ENCODE results near the gene NCAM2.

NCAM2 gene

GRCh38 chr21:21203822-21204339 is 205.7 kb downstream of the NCAM2 start:
- no peaks in the 10 kb centered on the region for H4K20me1 ChIP-seq
- no peaks in the 10 kb centered on the region for H3K27me3 ChIP-seq
- H3K9me3 ChIP-seq, result no peaks in the 10 kb centered on the region
- H3K4me1 ChIP-seq, result no peaks in the 10 kb centered on the region
- H3K36me3 ChIP-seq, result no peaks in the 10 kb centered on the region
- H3K27ac ChIP-seq, result no peak overlapping the region
- no peak overlapping the region for H3K4me2 ChIP-seq
- no peak overlapping the region for H3K4me3 ChIP-seq
- no peak for TF ChIP-seq Cebpa-rat (IDR thresholded peaks at IDR 0.05)
- H3K9ac ChIP-seq, result no peak overlapping the region

- Histone ChIP-seq H3K9me3 (no peaks in the 10 kb centered on the region), H3K4me3 (no peak overlapping the region), H3K36me3 (no peaks in the 10 kb centered on the region), H3K9ac (no peak overlapping the region), H3K27me3 (no peaks in the 10 kb centered on the region), H4K20me1 (no peaks in the 10 kb centered on the region), H3K4me1 (no peaks in the 10 kb centered on the region), H3K27ac (no peak overlapping the region), H3K4me2 (no peak overlapping the region)
- TF ChIP-seq Cebpa-rat (IDR thresholded peaks at IDR 0.05), result no peak
Measured at GRCh38 chr21:21204366-21204996, 206.3 kb downstream of the NCAM2 start.

- Histone ChIP-seq H3K36me3 (no peaks in the 10 kb centered on the region), H3K9me3 (no peaks in the 10 kb centered on the region), H3K4me1 (no peaks in the 10 kb centered on the region), H3K27me3 (no peaks in the 10 kb centered on the region), H3K9ac (no peak overlapping the region), H3K4me2 (no peak overlapping the region), H3K27ac (no peak overlapping the region), H4K20me1 (no peaks in the 10 kb centered on the region), H3K4me3 (no peak overlapping the region)
- TF ChIP-seq Cebpa-rat (IDR thresholded peaks at IDR 0.05), result no peak
Measured at GRCh38 chr21:21205604-21206003, 207.4 kb downstream of the NCAM2 start.

- Histone ChIP-seq H4K20me1 (no peaks in the 10 kb centered on the region), H3K4me3 (no peak overlapping the region), H3K9me3 (no peaks in the 10 kb centered on the region), H3K9ac (no peak overlapping the region), H3K27me3 (no peaks in the 10 kb centered on the region), H3K4me1 (no peaks in the 10 kb centered on the region), H3K36me3 (no peaks in the 10 kb centered on the region), H3K4me2 (no peak overlapping the region), H3K27ac (no peak overlapping the region)
- TF ChIP-seq Cebpa-rat (IDR thresholded peaks at IDR 0.05), result no peak
Measured at GRCh38 chr21:21210552-21210951, 212.3 kb downstream of the NCAM2 start.

GRCh38 chr21:21213297-21213696 is 215.1 kb downstream of the NCAM2 start:
- H3K9ac ChIP-seq, result no peak overlapping the region
- no peaks in the 10 kb centered on the region for H3K36me3 ChIP-seq
- H3K4me1 ChIP-seq, result no peaks in the 10 kb centered on the region
- no peak overlapping the region for H3K27ac ChIP-seq
- H3K9me3 ChIP-seq, result no peaks in the 10 kb centered on the region
- H3K27me3 ChIP-seq, result no peaks in the 10 kb centered on the region
- no peak for TF ChIP-seq Cebpa-rat (IDR thresholded peaks at IDR 0.05)
- no peak overlapping the region for H3K4me3 ChIP-seq
- H4K20me1 ChIP-seq, result no peaks in the 10 kb centered on the region
- no peak overlapping the region for H3K4me2 ChIP-seq

DNA sequence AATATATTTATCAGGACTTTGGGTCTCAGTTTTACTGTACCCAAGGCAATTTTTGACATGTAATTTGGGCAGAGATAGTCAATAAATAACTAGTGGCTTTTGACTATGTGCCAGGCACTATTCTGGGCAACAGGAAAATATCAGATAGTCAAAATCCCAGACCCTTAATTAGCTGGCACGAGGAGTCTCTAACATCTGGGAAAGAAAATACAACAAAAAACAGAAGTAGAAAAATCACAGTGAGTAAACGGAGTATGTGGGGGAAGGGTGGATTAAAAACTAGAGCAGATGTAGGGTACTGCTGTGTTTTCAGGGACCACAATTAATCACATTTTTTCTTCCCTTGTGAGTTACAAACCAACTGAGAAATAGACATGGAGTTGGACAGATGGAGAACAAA is 217.8 kb downstream of the NCAM2 start:
- H3K36me3 ChIP-seq, result no peaks in the 10 kb centered on the region
- no peaks in the 10 kb centered on the region for H4K20me1 ChIP-seq
- H3K27ac ChIP-seq, result no peak overlapping the region
- no peak overlapping the region for H3K4me3 ChIP-seq
- no peak overlapping the region for H3K9ac ChIP-seq
- no peaks in the 10 kb centered on the region for H3K27me3 ChIP-seq
- TF ChIP-seq Cebpa-rat (IDR thresholded peaks at IDR 0.05), result no peak
- H3K9me3 ChIP-seq, result no peaks in the 10 kb centered on the region
- H3K4me1 ChIP-seq, result no peaks in the 10 kb centered on the region
- H3K4me2 ChIP-seq, result no peak overlapping the region

DNA sequence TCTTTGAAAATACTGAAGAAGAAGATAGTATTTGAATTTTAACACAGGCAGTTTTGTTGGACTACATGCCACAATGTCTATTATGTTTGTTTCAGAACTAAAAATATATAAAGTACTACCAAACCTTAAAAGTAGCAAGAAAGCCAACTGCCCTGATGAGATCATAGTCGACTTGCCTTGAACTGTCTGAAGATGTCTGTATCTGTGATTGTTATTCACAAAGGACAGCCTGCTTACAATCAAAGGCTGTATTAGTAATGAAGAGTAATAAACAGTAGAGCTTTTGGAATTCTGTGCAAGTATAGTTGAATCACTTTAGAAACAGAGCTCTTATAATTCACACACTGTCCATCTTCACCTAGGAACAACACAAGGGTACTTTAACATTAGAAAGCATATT is 228.3 kb downstream of the NCAM2 start:
- peaks cover 7% of the 10 kb centered on the region for H3K9me3 ChIP-seq
- TF ChIP-seq Cebpa-rat (IDR thresholded peaks at IDR 0.05), result no peak

GRCh38 chr21:21230672-21231071 is 232.5 kb downstream of the NCAM2 start:
- Histone ChIP-seq H3K36me3 (no peaks in the 10 kb centered on the region), H3K4me3 (no peak overlapping the region), H4K20me1 (no peaks in the 10 kb centered on the region), H3K4me1 (no peaks in the 10 kb centered on the region), H3K4me2 (no peak overlapping the region), H3K27me3 (no peaks in the 10 kb centered on the region), H3K9ac (no peak overlapping the region), H3K9me3 (no peaks in the 10 kb centered on the region), H3K27ac (no peak overlapping the region)
- TF ChIP-seq Cebpa-rat (IDR thresholded peaks at IDR 0.05), result no peak

More for the DNA sequence above, 228.3 kb downstream of the NCAM2 start:
- Histone ChIP-seq H3K4me2 (no peak overlapping the region), H3K27me3 (no peaks in the 10 kb centered on the region), H4K20me1 (no peaks in the 10 kb centered on the region), H3K36me3 (no peaks in the 10 kb centered on the region), H3K9ac (no peak overlapping the region), H3K27ac (no peak overlapping the region), H3K4me3 (no peak overlapping the region), H3K4me1 (no peaks in the 10 kb centered on the region)

GRCh38 chr21:21231913-21232312 is 233.7 kb downstream of the NCAM2 start:
- Histone ChIP-seq H3K9me3 (no peaks in the 10 kb centered on the region), H3K4me3 (no peak overlapping the region), H3K9ac (no peak overlapping the region), H4K20me1 (no peaks in the 10 kb centered on the region), H3K4me1 (no peaks in the 10 kb centered on the region), H3K27ac (no peak overlapping the region), H3K27me3 (no peaks in the 10 kb centered on the region), H3K36me3 (no peaks in the 10 kb centered on the region), H3K4me2 (no peak overlapping the region)
- TF ChIP-seq Cebpa-rat (IDR thresholded peaks at IDR 0.05), result no peak

- H3K9me3 ChIP-seq, result no peaks in the 10 kb centered on the region
- no peak for TF ChIP-seq Cebpa-rat (IDR thresholded peaks at IDR 0.05)
- H4K20me1 ChIP-seq, result no peaks in the 10 kb centered on the region
- no peak overlapping the region for H3K9ac ChIP-seq
- no peaks in the 10 kb centered on the region for H3K4me1 ChIP-seq
- H3K27ac ChIP-seq, result no peak overlapping the region
- no peaks in the 10 kb centered on the region for H3K27me3 ChIP-seq
- H3K36me3 ChIP-seq, result no peaks in the 10 kb centered on the region
- no peak overlapping the region for H3K4me2 ChIP-seq
- no peak overlapping the region for H3K4me3 ChIP-seq
Measured at GRCh38 chr21:21232320-21232719, 234.1 kb downstream of the NCAM2 start.

DNA sequence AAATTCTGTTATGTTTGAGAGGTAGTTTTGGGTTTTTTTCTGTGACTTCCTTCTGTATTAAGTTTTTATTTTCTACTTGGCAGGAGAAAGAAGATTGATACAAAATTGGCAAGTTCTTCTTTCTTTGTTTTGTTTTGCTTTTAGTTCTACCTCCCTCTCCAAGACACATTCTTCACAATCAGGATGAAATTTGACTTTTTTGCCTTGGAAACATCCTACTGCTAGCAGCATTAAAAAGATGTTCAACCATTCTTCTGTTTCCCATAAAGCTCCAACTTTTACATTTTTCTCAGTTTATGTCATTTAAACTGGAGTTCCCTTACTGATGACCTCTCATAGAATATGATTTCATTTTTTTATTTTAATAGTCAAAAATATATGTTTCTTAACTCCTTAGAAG is 234.8 kb downstream of the NCAM2 start:
- no peak for TF ChIP-seq Cebpa-rat (IDR thresholded peaks at IDR 0.05)
- Histone ChIP-seq H3K4me3 (no peak overlapping the region), H3K9me3 (no peaks in the 10 kb centered on the region), H3K27me3 (no peaks in the 10 kb centered on the region), H3K9ac (no peak overlapping the region), H3K27ac (no peak overlapping the region), H4K20me1 (no peaks in the 10 kb centered on the region), H3K4me2 (no peak overlapping the region), H3K4me1 (no peaks in the 10 kb centered on the region), H3K36me3 (no peaks in the 10 kb centered on the region)
